OCI-LY1 (cell line): ENCODE measurements around the gene TAF3.

ENCODE experiments used
- EZH2 ChIP-seq: fragments of 200-600 bp; sonication (generic), shearing (Covaris generic); IDR thresholded peaks from 2 replicates; pipeline ENCODE4 v1.8.0; 2017; ENCODE audit warnings: borderline replicate concordance, mixed run types, mild to moderate bottlenecking, antibody characterized with exemption, low read length, moderate library complexity, mixed read lengths
- TF ChIP-seq, protein P1 (sequence below): fragments of 200-600 bp; sonication (generic), shearing (Covaris generic); IDR thresholded peaks from 2 replicates; pipeline ENCODE4 v1.5.1; 2017; ENCODE audit warnings: mild to moderate bottlenecking, antibody characterized with exemption, low read length, moderate library complexity, mixed read lengths

GRCh38 chr10:7776777-7777176, 41.5 kb upstream of the TAF3 start:
- TF ChIP-seq, protein P1, sequence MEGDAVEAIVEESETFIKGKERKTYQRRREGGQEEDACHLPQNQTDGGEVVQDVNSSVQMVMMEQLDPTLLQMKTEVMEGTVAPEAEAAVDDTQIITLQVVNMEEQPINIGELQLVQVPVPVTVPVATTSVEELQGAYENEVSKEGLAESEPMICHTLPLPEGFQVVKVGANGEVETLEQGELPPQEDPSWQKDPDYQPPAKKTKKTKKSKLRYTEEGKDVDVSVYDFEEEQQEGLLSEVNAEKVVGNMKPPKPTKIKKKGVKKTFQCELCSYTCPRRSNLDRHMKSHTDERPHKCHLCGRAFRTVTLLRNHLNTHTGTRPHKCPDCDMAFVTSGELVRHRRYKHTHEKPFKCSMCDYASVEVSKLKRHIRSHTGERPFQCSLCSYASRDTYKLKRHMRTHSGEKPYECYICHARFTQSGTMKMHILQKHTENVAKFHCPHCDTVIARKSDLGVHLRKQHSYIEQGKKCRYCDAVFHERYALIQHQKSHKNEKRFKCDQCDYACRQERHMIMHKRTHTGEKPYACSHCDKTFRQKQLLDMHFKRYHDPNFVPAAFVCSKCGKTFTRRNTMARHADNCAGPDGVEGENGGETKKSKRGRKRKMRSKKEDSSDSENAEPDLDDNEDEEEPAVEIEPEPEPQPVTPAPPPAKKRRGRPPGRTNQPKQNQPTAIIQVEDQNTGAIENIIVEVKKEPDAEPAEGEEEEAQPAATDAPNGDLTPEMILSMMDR, result no peak
- TF ChIP-seq EZH2, result no peak
